Body of pancreas (tissue), 4 donors: ENCODE results near the gene FGG.

Source experiments
- POLR2A ChIP-seq, 3 donors: fragments of 450-650 bp; IDR thresholded peaks; one replicate each; pipeline ENCODE4 v1.6.1; 2016; ENCODE audit warnings: antibody characterized with exemption in 3 of 3, mild to moderate bottlenecking in 2 of 3
- TF ChIP-seq, protein P1 (sequence below), 7 experiments: fragments of 450-650 bp in 4 of 7; fragments of 200-600 bp in 3 of 7; sonication (generic) in 3 of 7; IDR thresholded peaks; one replicate each; pipeline ENCODE4 v1.5.1; 2016 to 2019; ENCODE audit warnings: antibody characterized with exemption in 7 of 7

DNA sequence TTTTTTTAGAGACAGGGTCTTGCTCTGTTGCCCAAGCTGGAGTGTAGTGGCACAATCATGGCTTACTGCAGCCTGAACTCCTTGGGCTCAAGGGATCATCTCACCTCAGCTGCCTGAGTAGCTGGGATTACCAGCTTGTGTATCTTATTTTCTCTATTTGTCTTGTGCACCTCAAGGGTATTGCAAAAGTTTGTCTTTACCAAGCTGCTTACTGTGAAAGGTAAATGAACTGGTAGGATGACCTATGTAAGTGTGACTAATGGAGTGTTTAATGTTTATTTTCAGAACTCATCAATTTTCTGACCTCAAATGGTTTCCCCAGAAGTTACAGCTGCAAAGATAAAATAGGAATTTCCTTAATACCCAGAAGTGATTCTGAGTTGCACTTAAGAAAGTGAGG is 16.6 kb downstream of the FGG start:
- TF ChIP-seq, protein P1, sequence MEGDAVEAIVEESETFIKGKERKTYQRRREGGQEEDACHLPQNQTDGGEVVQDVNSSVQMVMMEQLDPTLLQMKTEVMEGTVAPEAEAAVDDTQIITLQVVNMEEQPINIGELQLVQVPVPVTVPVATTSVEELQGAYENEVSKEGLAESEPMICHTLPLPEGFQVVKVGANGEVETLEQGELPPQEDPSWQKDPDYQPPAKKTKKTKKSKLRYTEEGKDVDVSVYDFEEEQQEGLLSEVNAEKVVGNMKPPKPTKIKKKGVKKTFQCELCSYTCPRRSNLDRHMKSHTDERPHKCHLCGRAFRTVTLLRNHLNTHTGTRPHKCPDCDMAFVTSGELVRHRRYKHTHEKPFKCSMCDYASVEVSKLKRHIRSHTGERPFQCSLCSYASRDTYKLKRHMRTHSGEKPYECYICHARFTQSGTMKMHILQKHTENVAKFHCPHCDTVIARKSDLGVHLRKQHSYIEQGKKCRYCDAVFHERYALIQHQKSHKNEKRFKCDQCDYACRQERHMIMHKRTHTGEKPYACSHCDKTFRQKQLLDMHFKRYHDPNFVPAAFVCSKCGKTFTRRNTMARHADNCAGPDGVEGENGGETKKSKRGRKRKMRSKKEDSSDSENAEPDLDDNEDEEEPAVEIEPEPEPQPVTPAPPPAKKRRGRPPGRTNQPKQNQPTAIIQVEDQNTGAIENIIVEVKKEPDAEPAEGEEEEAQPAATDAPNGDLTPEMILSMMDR (IDR thresholded peaks at IDR 0.05) = no peak
- no peak for TF ChIP-seq POLR2A (IDR thresholded peaks at IDR 0.05)
